Astrocyte of the hippocampus (primary cell): Measurements from ENCODE around the gene ETV2.
"Not testable (repeated sequence)": the region's sequence is repeated elsewhere in the genome, so short reads cannot be mapped to it uniquely, and the experiment has no call there.

Experiments
- DNase-seq: peaks from one replicate; pipeline ENCODE4 v3.0.0; 2011; ENCODE audit warnings: low read depth, low spot score

The ETV2 gene

GRCh38 chr19:35641515-35642151 lies at the start of gene ETV2:
ETV2 (plus strand) TSS chr19:35641745; CDS start chr19:35642461, 716 bp downstream.
- DNase-seq: peak; percentile 21

DNA sequence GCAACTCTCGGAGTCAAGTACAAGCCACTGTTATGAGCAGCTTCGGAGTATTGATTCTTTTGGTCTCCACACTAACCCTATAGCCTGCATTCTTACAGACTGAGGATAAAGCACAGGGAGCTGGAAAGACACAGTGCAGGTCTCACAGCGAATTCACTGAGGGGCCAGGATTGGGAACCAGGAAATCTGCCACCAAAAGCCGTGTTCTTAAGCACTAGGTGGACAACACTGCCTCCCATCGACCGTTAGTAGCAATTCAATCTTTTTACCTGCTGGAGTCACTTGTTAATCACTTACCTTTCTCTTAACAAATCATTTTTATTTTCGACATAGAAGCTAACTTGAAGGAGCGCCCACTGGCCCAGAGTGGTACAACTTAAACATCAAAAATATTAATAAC lies 49.3 kb upstream of the ETV2 start:
- DNase-seq: peak; percentile 22

GRCh38 chr19:35595026-35595425 lies 46.5 kb upstream of the ETV2 start:
- not testable (repeated sequence) for DNase-seq

- DNase-seq: no peak
Observed at GRCh38 chr19:35595928-35596327, 45.6 kb upstream of the ETV2 start.

DNA sequence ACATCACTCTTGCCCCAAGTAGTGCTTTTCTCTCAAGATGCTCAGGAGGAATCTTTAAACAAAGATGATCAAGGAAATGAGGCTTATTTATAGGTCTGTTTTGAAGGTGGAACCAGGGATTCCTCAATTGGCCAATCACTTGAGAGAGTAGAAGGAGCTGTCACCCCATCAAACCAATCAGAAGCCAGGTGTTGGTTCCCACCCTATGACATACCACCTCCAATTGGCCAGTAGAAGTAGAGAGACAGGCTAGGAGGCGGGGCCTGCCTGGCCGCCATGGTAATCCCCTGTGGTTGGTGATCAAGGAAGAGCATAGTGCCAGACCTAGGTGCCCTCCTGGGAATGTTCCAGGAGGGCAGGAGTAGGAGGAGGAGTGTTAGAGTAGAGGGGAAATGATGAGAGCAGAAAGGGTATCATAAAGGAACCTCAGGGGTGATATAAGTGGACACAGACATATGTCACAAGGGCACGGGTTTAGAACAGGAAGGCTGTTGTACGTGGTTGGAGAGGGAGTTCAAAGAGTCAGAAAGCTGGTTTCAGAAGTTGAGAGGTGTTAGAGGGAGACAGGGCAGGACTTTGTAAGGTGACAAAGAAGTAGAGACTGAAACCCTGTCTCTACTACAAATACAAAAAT lies 45.1 kb upstream of the ETV2 start:
- DNase-seq: no peak

GRCh38 chr19:35601971-35602370 lies 39.6 kb upstream of the ETV2 start:
- no peak for DNase-seq

DNA sequence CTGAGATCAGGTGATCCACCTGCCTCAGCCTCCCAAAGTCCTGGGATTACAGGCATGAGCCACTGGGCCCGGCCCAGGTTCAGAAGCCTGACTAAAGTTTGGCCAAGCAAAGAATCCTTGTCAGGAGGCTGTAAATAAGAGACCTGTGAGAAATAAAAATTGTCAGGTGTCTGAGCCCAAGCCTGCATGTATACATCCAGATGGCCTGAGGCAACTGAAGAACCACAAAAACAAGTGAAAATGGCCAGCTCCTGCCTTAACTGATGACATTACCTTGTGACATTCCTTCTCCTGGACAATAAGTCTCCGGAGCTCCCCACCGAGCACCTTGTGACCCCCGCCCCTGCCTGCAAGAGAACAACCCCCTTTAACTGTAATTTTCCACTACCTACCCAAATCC lies 37.1 kb upstream of the ETV2 start:
- not testable (repeated sequence) for DNase-seq

DNA sequence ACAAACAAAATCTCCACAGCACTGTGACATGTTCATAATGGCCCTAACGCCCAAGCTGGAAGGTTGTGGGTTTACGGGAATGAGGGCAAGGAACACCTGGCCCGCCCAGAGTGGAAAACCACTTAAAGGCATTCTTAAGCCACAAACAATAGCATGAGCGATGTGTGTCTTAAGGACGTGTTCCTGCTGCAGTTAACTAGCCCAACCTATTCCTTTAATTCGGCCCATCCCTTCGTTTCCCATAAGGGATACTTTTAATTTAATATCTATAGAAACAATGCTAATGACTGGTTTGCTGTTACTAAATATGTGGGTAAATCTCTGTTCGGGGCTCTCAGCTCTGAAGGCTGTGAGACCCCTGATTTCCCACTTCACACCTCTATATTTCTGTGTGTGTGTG lies 34.4 kb upstream of the ETV2 start:
- not testable (repeated sequence) for DNase-seq

DNA sequence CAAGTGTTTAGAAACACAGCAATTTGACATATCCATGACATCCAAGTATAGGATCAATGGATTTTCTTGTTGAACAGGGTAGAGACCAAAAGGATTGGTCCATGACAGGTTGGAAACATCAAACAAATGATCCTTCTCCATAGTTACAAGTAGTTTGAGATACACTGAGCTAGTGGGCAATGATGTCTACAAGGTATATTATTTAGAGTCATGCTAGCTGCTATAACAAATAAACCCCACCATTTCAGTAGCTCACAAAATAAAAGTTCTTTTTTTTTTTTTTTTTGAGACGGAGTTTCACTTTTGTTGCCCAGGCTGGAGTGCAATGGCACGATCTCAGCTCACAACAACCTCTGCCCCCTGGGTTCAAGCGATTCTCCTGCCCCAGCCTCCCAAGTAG lies 33.9 kb upstream of the ETV2 start:
- DNase-seq: no peak

GRCh38 chr19:35608251-35608650 lies 33.3 kb upstream of the ETV2 start:
- DNase-seq: no peak

- no peak for DNase-seq
Observed at GRCh38 chr19:35609851-35610353, 31.6 kb upstream of the ETV2 start.

- DNase-seq: no peak
Observed at GRCh38 chr19:35612224-35612558, 29.4 kb upstream of the ETV2 start.

GRCh38 chr19:35612559-35613321 lies 28.8 kb upstream of the ETV2 start, which contains the start of gene HAUS5:
HAUS5 (plus strand) TSS chr19:35612735; CDS start chr19:35612795, 60 bp downstream.
- peak; percentile 98 for DNase-seq

GRCh38 chr19:35613574-35613973 lies 28.0 kb upstream of the ETV2 start:
- DNase-seq: no peak

- no peak for DNase-seq
Observed at GRCh38 chr19:35615036-35615435, 26.5 kb upstream of the ETV2 start.

DNA sequence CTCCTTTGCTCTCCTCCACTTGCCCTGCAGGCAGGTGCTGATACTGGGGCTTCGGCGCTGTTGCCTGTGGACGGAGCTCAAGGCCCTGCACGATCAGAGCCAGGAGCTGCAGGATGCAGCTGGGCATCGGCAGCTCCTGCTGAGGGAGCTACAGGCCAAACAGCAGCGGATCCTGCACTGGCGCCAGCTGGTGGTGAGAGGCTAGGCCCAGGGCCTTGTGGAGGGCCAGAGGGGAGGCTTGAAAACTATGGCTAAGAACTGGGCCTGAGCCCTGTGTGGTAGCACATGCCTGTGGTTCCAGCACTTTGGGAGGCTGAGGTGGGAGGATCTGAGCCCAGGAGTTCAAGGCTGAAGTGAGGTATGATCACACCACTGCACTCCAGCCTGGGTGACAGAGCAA lies 22.7 kb upstream of the ETV2 start:
- DNase-seq: no peak

DNA sequence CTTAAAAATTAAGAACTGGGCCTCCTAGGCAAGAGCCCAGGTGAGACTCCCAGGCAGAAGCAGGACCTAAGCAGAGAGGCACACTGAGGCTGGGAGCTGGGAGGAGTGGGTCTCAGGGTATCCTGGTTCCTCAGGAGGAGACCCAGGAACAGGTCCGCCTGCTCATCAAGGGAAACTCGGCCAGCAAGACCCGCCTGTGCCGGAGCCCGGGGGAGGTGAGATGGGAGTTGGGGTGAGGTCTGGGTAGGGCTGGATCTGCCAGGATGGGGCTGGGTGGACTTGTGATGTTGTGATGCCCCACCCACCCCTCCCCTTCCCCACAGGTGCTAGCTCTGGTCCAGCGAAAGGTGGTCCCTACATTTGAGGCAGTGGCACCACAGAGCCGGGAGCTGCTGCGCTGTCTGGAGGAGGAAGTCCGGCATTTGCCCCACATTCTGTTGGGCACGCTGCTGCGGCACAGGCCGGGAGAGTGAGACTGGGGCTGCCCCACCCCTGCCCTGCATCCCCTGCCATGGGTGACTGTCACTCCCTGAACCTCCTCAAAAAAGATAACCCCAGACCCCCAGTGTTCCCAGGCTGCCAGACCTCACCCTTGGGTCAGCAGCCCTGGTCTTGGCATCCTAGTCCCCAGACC lies 22.1 kb upstream of the ETV2 start:
- DNase-seq: no peak

GRCh38 chr19:35620001-35620400 lies 21.5 kb upstream of the ETV2 start:
- DNase-seq: no peak

DNA sequence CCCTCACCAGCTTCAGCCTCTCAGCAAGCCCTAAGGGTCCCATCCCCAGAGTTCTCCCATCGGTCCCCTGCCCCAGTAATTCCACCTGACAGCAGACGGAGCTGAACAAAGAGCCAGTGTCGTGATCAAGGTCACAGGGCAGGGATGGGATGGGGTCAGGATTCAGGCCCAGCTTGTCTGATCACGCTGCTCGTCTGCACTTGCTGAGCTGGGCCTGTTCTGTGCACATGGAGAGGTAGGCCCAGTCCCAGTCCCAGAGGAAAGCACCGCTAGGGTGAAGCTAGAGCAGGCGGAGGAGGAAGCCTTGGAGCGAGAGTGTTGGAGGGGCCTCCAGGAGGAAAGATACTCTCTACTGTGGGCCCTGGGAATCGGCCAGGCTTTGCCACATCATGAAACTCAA lies 19.8 kb upstream of the ETV2 start:
- no peak for DNase-seq

GRCh38 chr19:35622750-35623149 lies 18.8 kb upstream of the ETV2 start:
- no peak for DNase-seq

- DNase-seq: no peak
Observed at GRCh38 chr19:35623327-35624010, 18.1 kb upstream of the ETV2 start.

DNA sequence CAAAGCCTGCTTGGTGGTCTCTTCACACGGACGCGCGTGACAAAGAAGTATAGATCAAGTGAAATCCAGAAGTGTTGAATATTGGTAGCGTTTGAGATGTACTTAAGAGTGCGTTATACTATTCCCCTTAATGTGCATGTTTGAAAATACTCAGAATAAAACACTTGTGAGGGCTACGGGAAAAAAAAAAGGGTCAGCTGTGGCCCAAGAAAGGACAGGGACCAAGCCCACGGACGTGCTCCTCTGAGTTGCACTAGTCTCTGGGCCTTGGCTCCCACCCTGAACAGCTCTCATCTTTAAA lies 13.3 kb upstream of the ETV2 start:
- DNase-seq: no peak
